GM12892 (cell line): Measurements from ENCODE around the gene UGT1A6.

Experiments
- DNase-seq: peaks from one replicate; pipeline ENCODE4 v3.0.0; 2011; ENCODE audit not compliant: insufficient read length
- FAIRE-seq: peaks from 2 replicates; lab custom pipeline; 2011; peaks lifted over from hg19 to GRCh38; lab: Jason Lieb, UNC
- POLR2A ChIP-seq: IDR thresholded peaks from 2 replicates; pipeline ENCODE4 v1.6.1; 2011; ENCODE audit warnings: low read depth, low read length, control low read depth
- POLR2AphosphoS5 ChIP-seq: IDR thresholded peaks from 2 replicates; pipeline ENCODE4 v1.6.1; 2011; ENCODE audit warnings: low read depth, low read length, control low read depth
- TAF1 ChIP-seq: IDR thresholded peaks from 2 replicates; pipeline ENCODE4 v1.6.1; 2011; ENCODE audit warnings: low read depth, mild to moderate bottlenecking, control low read depth, low read length, borderline replicate concordance

UGT1A6 gene

GRCh38 chr2:233821196-233821595 is 128.5 kb downstream of the UGT1A6 start:
- no peak for TF ChIP-seq POLR2AphosphoS5
- TF ChIP-seq POLR2A: no peak
- no peak for TF ChIP-seq TAF1
- DNase-seq: no peak
- no peak for FAIRE-seq

- no peak for FAIRE-seq
- DNase-seq: no peak
- TF ChIP-seq POLR2A (no peak), POLR2AphosphoS5 (no peak), TAF1 (no peak)
These were observed 129.0 kb downstream of the UGT1A6 start for GRCh38 chr2:233821709-233822100.

DNA sequence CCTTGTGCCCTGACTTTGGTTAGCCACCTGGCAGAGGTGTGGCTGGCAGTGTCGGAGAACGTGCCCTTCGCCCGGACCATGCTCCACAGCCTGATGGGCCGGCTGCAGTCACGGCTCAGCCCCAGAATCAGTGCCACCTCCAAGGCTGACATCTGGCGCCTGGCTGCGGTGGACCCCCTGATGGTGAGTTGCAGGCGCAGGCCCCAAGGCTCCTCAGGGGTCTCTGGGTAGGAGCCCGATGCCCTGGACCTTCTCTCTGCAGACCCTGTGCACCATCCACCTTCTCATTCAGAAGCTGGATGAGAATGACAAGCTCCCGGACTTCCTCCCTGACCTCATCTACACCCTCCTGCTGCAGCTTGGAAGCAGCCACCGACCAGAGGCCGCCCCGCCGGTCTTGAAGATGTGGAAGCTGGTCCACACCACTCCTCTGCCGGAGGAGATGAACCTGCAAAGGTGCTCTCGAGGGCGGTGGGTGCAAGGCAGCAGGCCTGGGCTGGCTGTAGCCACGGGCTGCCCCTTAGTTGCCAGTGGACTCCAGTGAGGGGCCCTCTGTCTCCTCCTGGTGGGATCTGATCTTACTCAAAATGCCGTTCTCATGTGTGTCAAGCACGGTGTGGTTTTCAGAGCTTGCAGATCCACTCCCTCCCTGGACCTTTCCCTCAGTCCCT is 129.5 kb downstream of the UGT1A6 start:
- DNase-seq (no peak), FAIRE-seq (no peak)
- no peak for TF ChIP-seq TAF1
- TF ChIP-seq POLR2A: no peak
- no peak for TF ChIP-seq POLR2AphosphoS5
